HG03354 (cell line): ENCODE data around the gene CNTD1.
"Not testable (repeated sequence)": the region's sequence is repeated elsewhere in the genome, so short reads cannot be mapped to it uniquely, and the experiment has no call there.

Experiments used
- ATAC-seq: cut with Tn5 transposase; IDR thresholded peaks from one replicate; pipeline ENCODE4 v1.9.1; 2021; ENCODE audit warnings: mild to moderate bottlenecking; ENCODE audit not compliant: unreplicated experiment, poor library complexity, severe bottlenecking

The CNTD1 gene

GRCh38 chr17:42798383-42799380 is at the start of gene CNTD1, which contains the start of gene COA3:
Gene CNTD1, plus strand, starts transcription at chr17:42798861. Its CDS starts 207 bp downstream, at chr17:42799068.
Gene COA3, minus strand, starts transcription at chr17:42798704. Its CDS starts 23 bp downstream, at chr17:42798681.
- ATAC-seq = peak; percentile 76

- ATAC-seq = no peak
Observed at GRCh38 chr17:42748908-42749798, 49.5 kb upstream of the CNTD1 start.

GRCh38 chr17:42750739-42751344 is 47.8 kb upstream of the CNTD1 start:
- ATAC-seq = no peak

GRCh38 chr17:42751628-42752027 is 47.0 kb upstream of the CNTD1 start:
- no peak for ATAC-seq

GRCh38 chr17:42754782-42755181 is 43.9 kb upstream of the CNTD1 start:
- no peak for ATAC-seq

- ATAC-seq = no peak
Observed at GRCh38 chr17:42759982-42760651, 38.5 kb upstream of the CNTD1 start.

- ATAC-seq = no peak
Observed at GRCh38 chr17:42760652-42761581, 37.7 kb upstream of the CNTD1 start, which contains the start of gene RAMP2. Gene RAMP2, plus strand, starts transcription at chr17:42761227. Its CDS starts 35 bp downstream, at chr17:42761262.

- ATAC-seq = no peak
Observed at GRCh38 chr17:42761638-42762037, 37.0 kb upstream of the CNTD1 start.

GRCh38 chr17:42766124-42766523 is 32.5 kb upstream of the CNTD1 start:
- ATAC-seq = no peak

- no peak for ATAC-seq
Observed at GRCh38 chr17:42767512-42767911, 31.1 kb upstream of the CNTD1 start.

GRCh38 chr17:42768006-42768405 is 30.7 kb upstream of the CNTD1 start:
- not testable (repeated sequence) for ATAC-seq

GRCh38 chr17:42769964-42770363 is 28.7 kb upstream of the CNTD1 start:
- not testable (repeated sequence) for ATAC-seq

GRCh38 chr17:42772945-42773289 is 25.7 kb upstream of the CNTD1 start:
- peak; percentile 10 for ATAC-seq

GRCh38 chr17:42773290-42774035 is 25.2 kb upstream of the CNTD1 start, which contains the start of gene VPS25:
Gene VPS25, plus strand, starts transcription at chr17:42773449. Its CDS starts 27 bp downstream, at chr17:42773476.
- ATAC-seq = peak; percentile 76

GRCh38 chr17:42774066-42774745 is 24.5 kb upstream of the CNTD1 start:
- no peak for ATAC-seq

- no peak for ATAC-seq
Observed at GRCh38 chr17:42775534-42776098, 23.0 kb upstream of the CNTD1 start.

GRCh38 chr17:42778570-42778969 is 20.1 kb upstream of the CNTD1 start:
- ATAC-seq = no peak
